Neural cell (in vitro differentiated cells): Measurements from ENCODE around the gene B3GALT5. TPM values are rescaled to one million over a fixed set of nuclear protein-coding genes. Genes with fewer than 3 reads are reported as not detected.

Source experiments
- H2AFZ ChIP-seq: fragments of 200-600, 300-800 bp; sonication (generic), shearing (Covaris generic); 2 replicates; pipeline ENCODE4 v1.6.0; 2014; ENCODE audit warnings: low read depth, mild to moderate bottlenecking, antibody characterized with exemption, low read length, moderate library complexity
- H3F3A ChIP-seq: fragments of 200-600 bp; shearing (Covaris generic); 2 replicates; pipeline ENCODE4 v1.6.1; 2016; ENCODE audit warnings: mild to moderate bottlenecking, moderate library complexity, mixed read lengths, antibody characterized with exemption, low read length; ENCODE audit not compliant: insufficient read depth, poor library complexity, severe bottlenecking
- H3K27ac ChIP-seq: fragments of 200-600, 300-800 bp; sonication (generic), shearing (Covaris generic); 2 replicates; pipeline ENCODE4 v1.5.1; 2014; ENCODE audit warnings: mild to moderate bottlenecking, low read length, moderate library complexity
- H3K27me3 ChIP-seq: fragments of 300-800, 200-600 bp; sonication (generic), shearing (Covaris generic); 2 replicates; pipeline ENCODE4 v1.6.0; 2014; ENCODE audit warnings: mild to moderate bottlenecking, low read depth, low read length, moderate library complexity; ENCODE audit not compliant: insufficient read depth
- H3K36me3 ChIP-seq: fragments of 300-800, 200-600 bp; sonication (generic), shearing (Covaris generic); 2 replicates; pipeline ENCODE4 v1.5.1; 2014; ENCODE audit warnings: mild to moderate bottlenecking, antibody characterized with exemption, low read length, moderate library complexity; ENCODE audit not compliant: insufficient read depth
- H3K4me2 ChIP-seq: fragments of 300-800, 200-600 bp; sonication (generic), shearing (Covaris generic); 2 replicates; pipeline ENCODE4 v1.6.0; 2014; ENCODE audit warnings: mild to moderate bottlenecking, low read length
- H3K4me3 ChIP-seq: fragments of 300-800, 200-600 bp; sonication (generic), shearing (Covaris generic); 2 replicates; pipeline ENCODE4 v1.5.1; 2014; ENCODE audit warnings: mild to moderate bottlenecking, low read length, moderate library complexity
- H3K79me2 ChIP-seq: fragments of 200-600 bp; shearing (Covaris generic); replicated peaks from 2 replicates; pipeline ENCODE4 v1.6.0; 2014; ENCODE audit warnings: mild to moderate bottlenecking, low read length, moderate library complexity; ENCODE audit not compliant: insufficient read depth
- H3K9ac ChIP-seq: fragments of 300-800, 200-600 bp; sonication (generic), shearing (Covaris generic); 2 replicates; pipeline ENCODE4 v1.6.1; 2016; ENCODE audit warnings: mild to moderate bottlenecking, low read length, mixed read lengths
- H3K9me2 ChIP-seq: fragments of 200-600 bp; shearing (Covaris generic); 2 replicates; pipeline ENCODE4 v1.6.1; 2016; ENCODE audit warnings: mild to moderate bottlenecking, low read length, mixed read lengths; ENCODE audit not compliant: insufficient read depth
- H3K9me3 ChIP-seq: fragments of 200-600, 300-800 bp; sonication (generic), shearing (Covaris generic); 2 replicates; pipeline ENCODE4 v1.6.1; 2016; ENCODE audit warnings: mild to moderate bottlenecking, mixed run types, low read length, moderate library complexity, mixed read lengths
- H4K20me1 ChIP-seq: fragments of 200-600 bp; shearing (Covaris generic); 2 replicates; pipeline ENCODE4 v1.6.1; 2016; ENCODE audit warnings: mild to moderate bottlenecking, mixed run types; ENCODE audit not compliant: insufficient read depth
- EP300 ChIP-seq: fragments of 450-650 bp; conservative IDR thresholded peaks from 2 replicates; pipeline ENCODE4 v1.6.1; 2014; ENCODE audit warnings: antibody characterized with exemption, mild to moderate bottlenecking, moderate library complexity; ENCODE audit not compliant: poor library complexity, severe bottlenecking
- EZH2 ChIP-seq: fragments of 200-600, 300-800 bp; shearing (Covaris generic), sonication (generic); IDR thresholded peaks from 2 replicates; pipeline ENCODE4 v1.6.1; 2014; ENCODE audit warnings: antibody characterized with exemption, low read length, borderline replicate concordance, mild to moderate bottlenecking; ENCODE audit not compliant: insufficient read depth, poor library complexity, severe bottlenecking
- MXI1 ChIP-seq: fragments of 450-650 bp; conservative IDR thresholded peaks from 2 replicates; pipeline ENCODE4 v1.6.1; 2014; ENCODE audit warnings: antibody characterized with exemption, mild to moderate bottlenecking; ENCODE audit not compliant: poor library complexity, severe bottlenecking
- POLR2AphosphoS5 ChIP-seq: IDR thresholded peaks from 2 replicates; pipeline ENCODE4 v1.6.1; 2012
- RAD21 ChIP-seq: fragments of 450-650 bp; conservative IDR thresholded peaks from 2 replicates; pipeline ENCODE4 v1.6.1; 2014; ENCODE audit warnings: antibody characterized with exemption, mild to moderate bottlenecking, moderate library complexity
- SMC3 ChIP-seq: fragments of 450-650 bp; conservative IDR thresholded peaks from 2 replicates; pipeline ENCODE4 v1.6.1; 2014; ENCODE audit warnings: antibody characterized with exemption, mild to moderate bottlenecking, moderate library complexity; ENCODE audit not compliant: poor library complexity
- TAF1 ChIP-seq: IDR thresholded peaks from 2 replicates; pipeline ENCODE4 v1.6.1; 2012; ENCODE audit warnings: low read depth
- polyA plus RNA-seq: library from polyadenylated mRNA; depleted of rRNA; stranded (reverse); fragments of >200 nt; gene quantifications from 2 replicates; pipeline ENCODE4 v1.2.3, GENCODE V29; 2014
- TF ChIP-seq, protein P1 (sequence below): fragments of 450-650 bp; IDR thresholded peaks from 2 replicates; pipeline ENCODE4 v1.5.1; 2014; ENCODE audit warnings: antibody characterized with exemption, mild to moderate bottlenecking, moderate library complexity; ENCODE audit not compliant: poor library complexity, severe bottlenecking
- TF ChIP-seq, protein P2 (sequence below): IDR thresholded peaks from 2 replicates; pipeline ENCODE4 v1.6.1; 2012; ENCODE audit warnings: borderline replicate concordance

The B3GALT5 gene
- polyA plus RNA-seq, 1 donor from 2014 or later = 0.50 TPM

- no peak overlapping the region for H2AFZ ChIP-seq
These were observed 101.2 kb downstream of the B3GALT5 start for GRCh38 chr21:39713905-39714304.

GRCh38 chr21:39714331-39714730 lies 101.6 kb downstream of the B3GALT5 start:
- no peak overlapping the region for H3K9ac ChIP-seq
- H3K27me3 ChIP-seq = no peaks in the 10 kb centered on the region
- no peak overlapping the region for H3K4me3 ChIP-seq
- no peaks in the 10 kb centered on the region for H4K20me1 ChIP-seq
- no peaks in the 10 kb centered on the region for H3F3A ChIP-seq
- no peak for TF ChIP-seq POLR2AphosphoS5
- TF ChIP-seq EZH2 = no peak
- TF ChIP-seq, protein P1, sequence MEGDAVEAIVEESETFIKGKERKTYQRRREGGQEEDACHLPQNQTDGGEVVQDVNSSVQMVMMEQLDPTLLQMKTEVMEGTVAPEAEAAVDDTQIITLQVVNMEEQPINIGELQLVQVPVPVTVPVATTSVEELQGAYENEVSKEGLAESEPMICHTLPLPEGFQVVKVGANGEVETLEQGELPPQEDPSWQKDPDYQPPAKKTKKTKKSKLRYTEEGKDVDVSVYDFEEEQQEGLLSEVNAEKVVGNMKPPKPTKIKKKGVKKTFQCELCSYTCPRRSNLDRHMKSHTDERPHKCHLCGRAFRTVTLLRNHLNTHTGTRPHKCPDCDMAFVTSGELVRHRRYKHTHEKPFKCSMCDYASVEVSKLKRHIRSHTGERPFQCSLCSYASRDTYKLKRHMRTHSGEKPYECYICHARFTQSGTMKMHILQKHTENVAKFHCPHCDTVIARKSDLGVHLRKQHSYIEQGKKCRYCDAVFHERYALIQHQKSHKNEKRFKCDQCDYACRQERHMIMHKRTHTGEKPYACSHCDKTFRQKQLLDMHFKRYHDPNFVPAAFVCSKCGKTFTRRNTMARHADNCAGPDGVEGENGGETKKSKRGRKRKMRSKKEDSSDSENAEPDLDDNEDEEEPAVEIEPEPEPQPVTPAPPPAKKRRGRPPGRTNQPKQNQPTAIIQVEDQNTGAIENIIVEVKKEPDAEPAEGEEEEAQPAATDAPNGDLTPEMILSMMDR = no peak
- TF ChIP-seq SMC3 = no peak
- TF ChIP-seq, protein P2, sequence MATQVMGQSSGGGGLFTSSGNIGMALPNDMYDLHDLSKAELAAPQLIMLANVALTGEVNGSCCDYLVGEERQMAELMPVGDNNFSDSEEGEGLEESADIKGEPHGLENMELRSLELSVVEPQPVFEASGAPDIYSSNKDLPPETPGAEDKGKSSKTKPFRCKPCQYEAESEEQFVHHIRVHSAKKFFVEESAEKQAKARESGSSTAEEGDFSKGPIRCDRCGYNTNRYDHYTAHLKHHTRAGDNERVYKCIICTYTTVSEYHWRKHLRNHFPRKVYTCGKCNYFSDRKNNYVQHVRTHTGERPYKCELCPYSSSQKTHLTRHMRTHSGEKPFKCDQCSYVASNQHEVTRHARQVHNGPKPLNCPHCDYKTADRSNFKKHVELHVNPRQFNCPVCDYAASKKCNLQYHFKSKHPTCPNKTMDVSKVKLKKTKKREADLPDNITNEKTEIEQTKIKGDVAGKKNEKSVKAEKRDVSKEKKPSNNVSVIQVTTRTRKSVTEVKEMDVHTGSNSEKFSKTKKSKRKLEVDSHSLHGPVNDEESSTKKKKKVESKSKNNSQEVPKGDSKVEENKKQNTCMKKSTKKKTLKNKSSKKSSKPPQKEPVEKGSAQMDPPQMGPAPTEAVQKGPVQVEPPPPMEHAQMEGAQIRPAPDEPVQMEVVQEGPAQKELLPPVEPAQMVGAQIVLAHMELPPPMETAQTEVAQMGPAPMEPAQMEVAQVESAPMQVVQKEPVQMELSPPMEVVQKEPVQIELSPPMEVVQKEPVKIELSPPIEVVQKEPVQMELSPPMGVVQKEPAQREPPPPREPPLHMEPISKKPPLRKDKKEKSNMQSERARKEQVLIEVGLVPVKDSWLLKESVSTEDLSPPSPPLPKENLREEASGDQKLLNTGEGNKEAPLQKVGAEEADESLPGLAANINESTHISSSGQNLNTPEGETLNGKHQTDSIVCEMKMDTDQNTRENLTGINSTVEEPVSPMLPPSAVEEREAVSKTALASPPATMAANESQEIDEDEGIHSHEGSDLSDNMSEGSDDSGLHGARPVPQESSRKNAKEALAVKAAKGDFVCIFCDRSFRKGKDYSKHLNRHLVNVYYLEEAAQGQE = no peak
- TF ChIP-seq RAD21 = no peak
- no peak for TF ChIP-seq MXI1
- no peak overlapping the region for H3K27ac ChIP-seq
- H3K36me3 ChIP-seq = no peaks in the 10 kb centered on the region
- H3K9me3 ChIP-seq = no peaks in the 10 kb centered on the region
- H3K4me2 ChIP-seq = no peak overlapping the region
- H3K9me2 ChIP-seq = no peaks in the 10 kb centered on the region
- no peaks in the 10 kb centered on the region for H3K79me2 ChIP-seq
- H2AFZ ChIP-seq = no peak overlapping the region

More at GRCh38 chr21:39713905-39714304, 101.2 kb downstream of the B3GALT5 start:
- H3K27ac ChIP-seq = no peak overlapping the region
- no peaks in the 10 kb centered on the region for H4K20me1 ChIP-seq
- TF ChIP-seq EZH2 = no peak
- no peak for TF ChIP-seq EP300
- TF ChIP-seq, protein P2 = no peak
- TF ChIP-seq POLR2AphosphoS5 = no peak
- TF ChIP-seq RAD21 = no peak
- TF ChIP-seq TAF1 = no peak
- no peaks in the 10 kb centered on the region for H3K9me2 ChIP-seq
- no peaks in the 10 kb centered on the region for H3K27me3 ChIP-seq
- H3K9me3 ChIP-seq = no peaks in the 10 kb centered on the region
- no peak overlapping the region for H3K4me3 ChIP-seq
- H3K79me2 ChIP-seq = no peaks in the 10 kb centered on the region
- no peak overlapping the region for H3K4me2 ChIP-seq
- H3K36me3 ChIP-seq = no peaks in the 10 kb centered on the region
- no peaks in the 10 kb centered on the region for H3F3A ChIP-seq
- H3K9ac ChIP-seq = no peak overlapping the region
